ENCODE results near the gene VPS25.

- TF ChIP-seq FOXK2 (IDR thresholded peaks at IDR 0.05) (no peak), NFRKB (IDR thresholded peaks at IDR 0.05) (no peak), HDGF (IDR thresholded peaks at IDR 0.05; ENCODE audit: borderline replicate concordance) (no peak), PKNOX1 (IDR thresholded peaks at IDR 0.05) (no peak), SUZ12 (IDR thresholded peaks at IDR 0.05) (no peak), ARNT (IDR thresholded peaks at IDR 0.05) (no peak)
These were observed 19.3 kb downstream of the VPS25 start for GRCh38 chr17:42792545-42792944.
